GM12878 (cell line): Measurements from ENCODE around the gene PERP. TPM values are rescaled to one million over a fixed set of nuclear protein-coding genes. Genes with fewer than 3 reads are reported as not detected.

ENCODE experiments used
- ATAC-seq: fragments of 200-7000 bp; cut with Tn5 transposase; 3 replicates; pipeline ENCODE4 v1.9.1; 2020; ENCODE audit warnings: mild to moderate bottlenecking, moderate library complexity
- BruUV-seq: library from RNA; stranded (reverse); fragments of 400-500 nt; replicated peaks from 2 replicates; lab custom pipeline; 2021; lab: Mats Ljungman, UMichigan
- CTCF ChIA-PET: fragments of 300-600 bp; sonication (Branson Sonifier 250); formaldehyde crosslinking; extraction: SDS; loops from one replicate; lab custom pipeline; 2021; ENCODE audit warnings: inconsistent platforms; lab: Yijun Ruan, JAX
- POLR2A ChIA-PET: fragments of 350-600 bp; formaldehyde crosslinking; extraction: SDS; loops from one replicate; lab custom pipeline; 2021; ENCODE audit warnings: inconsistent platforms; lab: Charles Lee
- RAD21 ChIA-PET: fragments of 300-600 bp; sonication (Branson Sonifier 250); formaldehyde crosslinking; loops from one replicate; lab custom pipeline; 2023; ENCODE audit warnings: antibody characterized with exemption; ENCODE audit not compliant: unreplicated experiment; lab: Charles Lee
- SMC1A ChIA-PET: fragments of 300-600 bp; sonication (Branson Sonifier 250); formaldehyde crosslinking; loops from one replicate; lab custom pipeline; 2023; ENCODE audit not compliant: unreplicated experiment, uncharacterized antibody; lab: Charles Lee
- DNase-seq: peaks from one replicate; pipeline ENCODE4 v3.0.0-alpha.2; 2011; ENCODE audit warnings: low read depth, low spot score
- FAIRE-seq: peaks from 3 replicates; lab custom pipeline; 2011; peaks lifted over from hg19 to GRCh38; lab: Jason Lieb, UNC
- H2AFZ ChIP-seq: 2 replicates; pipeline ENCODE4 v1.6.0; 2011; ENCODE audit warnings: low read depth, low read length, control low read depth; ENCODE audit not compliant: control insufficient read depth
- H3K27ac ChIP-seq: 2 replicates; pipeline ENCODE4 v1.5.1; 2011; ENCODE audit warnings: control low read depth; ENCODE audit not compliant: control insufficient read depth, insufficient read depth
- H3K27me3 ChIP-seq, 2 experiments: replicated peaks in 1 of 2; 2 replicates each; pipeline versions ENCODE4 v1.6.0 to v1.6.1; 2011; ENCODE audit warnings: low read length in 1 of 2; ENCODE audit not compliant: control insufficient read depth in 2 of 2, insufficient read depth in 2 of 2
- H3K36me3 ChIP-seq, 2 experiments: 2 replicates each; pipeline ENCODE4 v1.5.1; 2011; ENCODE audit warnings: low read length in 1 of 2; ENCODE audit not compliant: control insufficient read depth in 2 of 2, insufficient read depth in 2 of 2
- H3K4me1 ChIP-seq: 2 replicates; pipeline ENCODE4 v1.6.1; 2011; ENCODE audit warnings: mild to moderate bottlenecking, low read length, moderate library complexity, mixed read lengths; ENCODE audit not compliant: control insufficient read depth, insufficient read depth
- H3K4me2 ChIP-seq: 2 replicates; pipeline ENCODE4 v1.6.0; 2011; ENCODE audit warnings: control low read depth; ENCODE audit not compliant: control insufficient read depth, insufficient read depth
- H3K4me3 ChIP-seq: fragments of 200-600 bp; sonication (generic); 2 replicates; pipeline ENCODE4 v1.5.1; 2016
- H3K79me2 ChIP-seq: 2 replicates; pipeline ENCODE4 v1.6.0; 2011; ENCODE audit warnings: low read length; ENCODE audit not compliant: control insufficient read depth, insufficient read depth
- H3K9ac ChIP-seq: 2 replicates; pipeline ENCODE4 v1.8.0; 2011; ENCODE audit warnings: low read length, control low read depth, mixed read lengths; ENCODE audit not compliant: control insufficient read depth, insufficient read depth
- H3K9me3 ChIP-seq: replicated peaks from 3 replicates; pipeline ENCODE4 v1.5.1; 2011; ENCODE audit warnings: mild to moderate bottlenecking, low read length; ENCODE audit not compliant: control insufficient read depth, insufficient read depth
- H4K20me1 ChIP-seq: 2 replicates; pipeline ENCODE4 v1.6.0; 2011; ENCODE audit not compliant: control insufficient read depth, insufficient read depth
- BHLHE40 ChIP-seq, 2 experiments: fragments of 450-650 bp in 1 of 2; IDR thresholded peaks; 2 replicates each; pipeline ENCODE4 v1.6.1; 2011 to 2017; ENCODE audit warnings: low read depth in 2 of 2, borderline replicate concordance in 1 of 2, improper control_type of control experiment in 1 of 2, low read length in 1 of 2, mild to moderate bottlenecking in 1 of 2
- E4F1 ChIP-seq: fragments of 450-650 bp; IDR thresholded peaks from 2 replicates; pipeline ENCODE4 v1.6.1; 2018; ENCODE audit warnings: borderline replicate concordance, mild to moderate bottlenecking; ENCODE audit not compliant: partially characterized antibody
- HSF1 ChIP-seq: fragments of 150-350 bp; IDR thresholded peaks from 2 replicates; pipeline ENCODE4 v1.6.1; 2014; ENCODE audit warnings: mild to moderate bottlenecking, low read depth, low read length
- IRF4 ChIP-seq: IDR thresholded peaks from 2 replicates; pipeline ENCODE4 v1.6.1; 2011; ENCODE audit warnings: low read depth, low read length
- LARP7 ChIP-seq: fragments of 450-650 bp; IDR thresholded peaks from 2 replicates; pipeline ENCODE4 v1.6.1; 2017; ENCODE audit warnings: mild to moderate bottlenecking
- RB1 ChIP-seq: fragments of 450-650 bp; formaldehyde crosslinking; IDR thresholded peaks from 2 replicates; pipeline ENCODE4 v1.6.1; 2017; ENCODE audit warnings: mild to moderate bottlenecking, borderline replicate concordance
- SIX5 ChIP-seq: IDR thresholded peaks from 2 replicates; pipeline ENCODE4 v1.6.1; 2011; ENCODE audit warnings: mild to moderate bottlenecking, low read depth, low read length, moderate library complexity; ENCODE audit not compliant: severe bottlenecking
- TCF3 ChIP-seq: IDR thresholded peaks from 2 replicates; pipeline ENCODE4 v1.6.1; 2012; ENCODE audit warnings: low read depth, mild to moderate bottlenecking, low read length, borderline replicate concordance; ENCODE audit not compliant: insufficient read depth
- ZNF384 ChIP-seq: IDR thresholded peaks from 2 replicates; pipeline ENCODE4 v1.6.1; 2012; ENCODE audit warnings: low read depth, mild to moderate bottlenecking, low read length, improper control_type of control experiment, borderline replicate concordance
- ZSCAN29 ChIP-seq: fragments of 450-650 bp; IDR thresholded peaks from 2 replicates; pipeline ENCODE4 v1.6.1; 2017; ENCODE audit warnings: mild to moderate bottlenecking, moderate library complexity
- WGBS: methylation state at CpG from one replicate; pipeline ENCODE4 v1.1.6; 2016; ENCODE audit warnings: low lambda C conversion rate; ENCODE audit not compliant: insufficient replicate concordance, insufficient coverage; ENCODE audit errors: missing lambda C conversion rate; 5-methylcytosine and 5-hydroxymethylcytosine counted together
- in situ Hi-C: fragments of 300-500 bp; cut with MboI; formaldehyde crosslinking; loops from 9 replicates; pipeline ENCODE4 v1.14.3; 2018; ENCODE audit warnings: mixed read lengths
- intact Hi-C: fragments of 100-400 bp; cut with micrococcal nuclease; formaldehyde crosslinking; loops from one replicate; pipeline ENCODE4 v1.14.2; 2022; ENCODE audit not compliant: unreplicated experiment
- polyA plus RNA-seq, 11 experiments: library from polyadenylated mRNA; depleted of rRNA in 4 of 11; unstranded in 6 of 11; stranded (reverse) in 5 of 11; fragments of >200 nt; fragmentation: Nextera tagmentation in 4 of 11; fragmentation: Illumina TruSeq in 1 of 11; extraction: Ambion mirVana in 4 of 11; extraction: Trizol in 1 of 11; gene quantifications; 1 replicate in 1 of 11; 2 replicates in 10 of 11; pipeline versions ENCODE4 v1.2.1 to v1.2.3, GENCODE V29; 2011 to 2016; ENCODE audit warnings: inconsistent platforms in 2 of 11, missing spikeins in 2 of 11, low read depth in 1 of 11
- total RNA-seq, 4 experiments: library from RNA; depleted of rRNA in 3 of 4; stranded (reverse); fragments of >200 nt in 3 of 4; fragmentation: Illumina TruSeq in 1 of 4; extraction: Trizol in 1 of 4; gene quantifications; 2 replicates each; pipeline versions ENCODE4 v1.2.1 to v1.2.3, GENCODE V29; 2013 to 2021

The PERP gene
- total and polyA plus RNA-seq, 10 of the 15 experiments (the other 5 are each of a cell fraction or from before 2014, with no cell fraction given) = 0.37 to 2.4 (median 0.75) TPM

GRCh38 chr6:138103871-138104270 is 3.3 kb downstream of the PERP start:
- Histone ChIP-seq H3K9me3 (no peaks in the 10 kb centered on the region), H3K4me1 (0 out of 2 replicates have a peak, but pooled peaks cover 5% of the 10 kb centered on the region), H3K9ac (no peak overlapping the region), H3K4me2 (no peak overlapping the region), H2AFZ (no peak overlapping the region), H3K79me2 (no peaks in the 10 kb centered on the region), H4K20me1 (no peaks in the 10 kb centered on the region), H3K27ac (no peak overlapping the region), H3K27me3 (peaks cover 2 to 29% of the 10 kb centered on the region in 2 experiments), H3K4me3 (no peak overlapping the region), H3K36me3 (no peaks in the 10 kb centered on the region)
- DNase-seq (no peak), ATAC-seq (no peak), FAIRE-seq (no peak)
- BruUV-seq = no TSS peak
- intact Hi-C loops = no loop called here
- SMC1A ChIA-PET = interaction anchor here (1.6 to 3.5 kb wide), 3 partner anchors 12 to 99 kb away, joined by 4 to 27 read pairs (median 25); no protein-coding TSS in a partner anchor
- in situ Hi-C loops = no loop called here
- RAD21 ChIA-PET = interaction anchor here (0.7 to 3.5 kb wide), 3 partner anchors 76 to 452 kb away, joined by 3 to 11 read pairs (median 3); no protein-coding TSS in a partner anchor
- TF ChIP-seq TCF3 = no peak
- no peak for TF ChIP-seq SIX5
- TF ChIP-seq RB1 = no peak
- TF ChIP-seq ZNF384 = no peak
- TF ChIP-seq ZSCAN29 = no peak
- TF ChIP-seq BHLHE40 (IDR thresholded peaks at IDR 0.05; ENCODE audit: borderline replicate concordance in 1 of 2, low read depth in 2 of 2, low read length in 1 of 2) = no peak
- TF ChIP-seq HSF1 = no peak
- no peak for TF ChIP-seq E4F1
- no peak for TF ChIP-seq LARP7
- TF ChIP-seq IRF4 = no peak
- CTCF ChIA-PET = interaction anchor here (1.3 to 3.8 kb wide), 4 partner anchors 12 to 406 kb away, joined by 3 to 52 read pairs (median 20); no protein-coding TSS in a partner anchor
- 44% methylated on average over 5 of the region's 5 CpGs for WGBS
- POLR2A ChIA-PET = no interaction called here
